OCI-LY3 (cell line): Measurements from ENCODE around the gene PRKACB.

Experiments
- H2AFZ ChIP-seq: fragments of 200-600, 300-600 bp; shearing (Covaris generic); 2 replicates; pipeline ENCODE4 v1.6.0; 2014; ENCODE audit warnings: antibody characterized with exemption, low read depth, low read length
- H3K27ac ChIP-seq: fragments of 200-600, 300-600 bp; sonication (generic); 2 replicates; pipeline ENCODE4 v1.5.1; 2014; ENCODE audit warnings: mild to moderate bottlenecking, low read length, moderate library complexity, mixed read lengths
- H3K27me3 ChIP-seq: fragments of 200-600, 300-600 bp; sonication (generic); 2 replicates; pipeline ENCODE4 v1.6.1; 2014; ENCODE audit warnings: low read depth, low read length, mixed read lengths
- H3K36me3 ChIP-seq: fragments of 200-600, 300-600 bp; sonication (generic); replicated peaks from 2 replicates; pipeline ENCODE3; 2014; ENCODE audit warnings: low read depth, low read length, mixed read lengths
- H3K4me1 ChIP-seq: fragments of 300-600, 200-600 bp; sonication (generic); 2 replicates; pipeline ENCODE4 v1.6.1; 2014; ENCODE audit warnings: low read length, mixed read lengths
- H3K4me2 ChIP-seq: fragments of 200-600, 300-600 bp; sonication (generic); 2 replicates; pipeline ENCODE4 v1.6.1; 2014; ENCODE audit warnings: low read length, mixed read lengths
- H3K4me3 ChIP-seq: fragments of 300-600, 200-600 bp; sonication (generic); 2 replicates; pipeline ENCODE4 v1.5.1; 2014; ENCODE audit warnings: antibody characterized with exemption, mild to moderate bottlenecking, low read length, moderate library complexity
- H3K79me2 ChIP-seq: fragments of 300-600, 200-600 bp; shearing (Covaris generic); 2 replicates; pipeline ENCODE4 v1.6.1; 2014; ENCODE audit warnings: mild to moderate bottlenecking, low read length, mixed read lengths
- H3K9ac ChIP-seq: fragments of 300-600, 200-600 bp; shearing (Covaris generic); 2 replicates; pipeline ENCODE4 v1.6.0; 2014; ENCODE audit warnings: mild to moderate bottlenecking, low read length, moderate library complexity
- H3K9me3 ChIP-seq: fragments of 200-600, 300-600 bp; shearing (Covaris generic); 2 replicates; pipeline ENCODE4 v1.6.1; 2014; ENCODE audit warnings: low read length, mixed read lengths; ENCODE audit not compliant: insufficient read depth
- H4K20me1 ChIP-seq: fragments of 200-600, 300-600 bp; sonication (generic); 2 replicates; pipeline ENCODE4 v1.6.1; 2016; ENCODE audit warnings: low read length, mixed read lengths; ENCODE audit not compliant: insufficient read depth
- EZH2phosphoT487 ChIP-seq: fragments of 200-600 bp; shearing (Covaris generic); IDR thresholded peaks from 2 replicates; pipeline ENCODE4 v1.6.1; 2018; ENCODE audit warnings: antibody characterized with exemption, mixed run types, low read depth
- TF ChIP-seq, protein P1 (sequence below): fragments of 200-600, 300-600 bp; sonication (generic); IDR thresholded peaks from 2 replicates; pipeline ENCODE4 v1.5.1; 2014; ENCODE audit warnings: antibody characterized with exemption, low read length, low read depth

Gene PRKACB

DNA sequence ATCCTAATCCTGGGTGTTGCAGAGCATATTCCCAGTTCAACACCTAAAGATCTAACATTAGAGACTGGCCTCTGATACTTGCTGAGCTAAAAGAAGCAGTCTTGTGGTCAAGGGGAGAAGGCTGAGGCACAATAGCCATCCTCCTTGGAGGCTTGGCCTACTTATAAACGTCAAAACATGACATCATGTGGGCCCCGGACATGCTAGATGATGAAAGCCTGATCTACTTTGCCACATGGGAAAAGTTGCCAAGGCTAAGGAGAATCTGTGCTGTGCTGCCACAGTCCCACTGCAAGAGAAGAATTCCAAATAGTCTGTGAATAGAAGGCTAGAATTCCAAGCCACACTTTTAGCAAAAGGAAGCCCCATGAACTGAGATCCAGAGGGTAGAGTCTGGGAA is 113.5 kb downstream of the PRKACB start:
- Histone ChIP-seq H3K4me2 (no peak overlapping the region), H4K20me1 (no peaks in the 10 kb centered on the region), H3K4me1 (no peaks in the 10 kb centered on the region), H3K4me3 (no peak overlapping the region), H3K36me3 (no peaks in the 10 kb centered on the region), H3K9me3 (no peaks in the 10 kb centered on the region), H3K79me2 (no peaks in the 10 kb centered on the region), H2AFZ (no peak overlapping the region), H3K9ac (no peak overlapping the region), H3K27ac (no peak overlapping the region), H3K27me3 (no peaks in the 10 kb centered on the region)
- TF ChIP-seq, protein P1, sequence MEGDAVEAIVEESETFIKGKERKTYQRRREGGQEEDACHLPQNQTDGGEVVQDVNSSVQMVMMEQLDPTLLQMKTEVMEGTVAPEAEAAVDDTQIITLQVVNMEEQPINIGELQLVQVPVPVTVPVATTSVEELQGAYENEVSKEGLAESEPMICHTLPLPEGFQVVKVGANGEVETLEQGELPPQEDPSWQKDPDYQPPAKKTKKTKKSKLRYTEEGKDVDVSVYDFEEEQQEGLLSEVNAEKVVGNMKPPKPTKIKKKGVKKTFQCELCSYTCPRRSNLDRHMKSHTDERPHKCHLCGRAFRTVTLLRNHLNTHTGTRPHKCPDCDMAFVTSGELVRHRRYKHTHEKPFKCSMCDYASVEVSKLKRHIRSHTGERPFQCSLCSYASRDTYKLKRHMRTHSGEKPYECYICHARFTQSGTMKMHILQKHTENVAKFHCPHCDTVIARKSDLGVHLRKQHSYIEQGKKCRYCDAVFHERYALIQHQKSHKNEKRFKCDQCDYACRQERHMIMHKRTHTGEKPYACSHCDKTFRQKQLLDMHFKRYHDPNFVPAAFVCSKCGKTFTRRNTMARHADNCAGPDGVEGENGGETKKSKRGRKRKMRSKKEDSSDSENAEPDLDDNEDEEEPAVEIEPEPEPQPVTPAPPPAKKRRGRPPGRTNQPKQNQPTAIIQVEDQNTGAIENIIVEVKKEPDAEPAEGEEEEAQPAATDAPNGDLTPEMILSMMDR, result no peak

DNA sequence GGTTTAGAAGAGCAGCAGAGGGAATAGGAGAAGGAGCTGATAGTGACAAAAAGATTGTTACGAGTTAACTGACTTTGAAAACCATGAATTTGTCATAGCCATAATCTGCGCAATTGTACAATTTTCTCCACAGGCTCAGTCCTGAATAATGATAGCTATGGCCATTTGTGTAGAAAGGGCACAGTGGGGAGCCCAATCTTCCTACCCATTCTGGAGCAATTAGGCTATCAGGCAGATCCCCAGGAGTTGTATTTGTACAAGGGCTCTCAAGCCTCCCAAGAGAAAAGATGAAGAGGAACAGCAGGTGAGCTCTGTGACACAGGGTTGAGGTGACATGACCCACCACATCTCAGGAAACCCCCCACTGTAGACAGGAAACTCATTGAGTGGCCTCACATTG is 115.3 kb downstream of the PRKACB start:
- TF ChIP-seq EZH2phosphoT487, result no peak
- TF ChIP-seq, protein P1, result no peak
- Histone ChIP-seq H3K4me1 (no peaks in the 10 kb centered on the region), H3K9ac (no peak overlapping the region), H3K9me3 (no peaks in the 10 kb centered on the region), H3K36me3 (no peaks in the 10 kb centered on the region), H3K27me3 (no peaks in the 10 kb centered on the region), H3K27ac (no peak overlapping the region), H4K20me1 (no peaks in the 10 kb centered on the region), H3K79me2 (no peaks in the 10 kb centered on the region), H3K4me3 (no peak overlapping the region), H2AFZ (no peak overlapping the region), H3K4me2 (no peak overlapping the region)

DNA sequence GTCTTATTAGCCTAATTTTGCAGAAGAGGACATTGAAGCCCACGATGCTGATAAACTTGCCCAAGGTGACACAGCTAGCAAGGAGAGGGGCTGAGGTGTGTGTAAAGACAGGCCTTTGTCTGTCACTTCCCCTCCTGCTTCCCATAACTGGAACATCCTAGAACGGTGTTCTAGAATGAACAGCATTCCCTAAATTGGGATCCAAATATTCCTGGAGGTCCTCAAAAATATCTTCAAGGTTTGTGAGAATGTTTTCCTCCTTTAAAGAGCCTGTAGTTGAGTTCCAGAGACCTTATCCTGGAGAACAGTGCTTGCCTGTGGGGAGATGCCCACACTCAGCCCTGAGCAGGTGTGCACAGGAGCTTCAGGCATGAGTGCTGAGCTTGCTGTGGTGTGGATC is 115.9 kb downstream of the PRKACB start:
- Histone ChIP-seq H3K9me3 (no peaks in the 10 kb centered on the region), H3K27ac (no peak overlapping the region), H3K4me3 (no peak overlapping the region), H2AFZ (no peak overlapping the region), H4K20me1 (no peaks in the 10 kb centered on the region), H3K79me2 (no peaks in the 10 kb centered on the region), H3K9ac (no peak overlapping the region), H3K4me2 (no peak overlapping the region), H3K27me3 (no peaks in the 10 kb centered on the region), H3K36me3 (no peaks in the 10 kb centered on the region), H3K4me1 (no peaks in the 10 kb centered on the region)
- TF ChIP-seq, protein P1, result no peak
- TF ChIP-seq EZH2phosphoT487, result no peak

GRCh38 chr1:84260852-84261518 is 116.9 kb downstream of the PRKACB start:
- H3K9ac ChIP-seq, result no peak overlapping the region
- H2AFZ ChIP-seq, result no peak overlapping the region
- H3K4me2 ChIP-seq, result no peak overlapping the region
- H4K20me1 ChIP-seq, result no peaks in the 10 kb centered on the region
- H3K4me1 ChIP-seq, result no peaks in the 10 kb centered on the region
- no peaks in the 10 kb centered on the region for H3K79me2 ChIP-seq
- H3K27ac ChIP-seq, result no peak overlapping the region
- no peaks in the 10 kb centered on the region for H3K9me3 ChIP-seq
- TF ChIP-seq, protein P1, result no peak
- no peak for TF ChIP-seq EZH2phosphoT487
- H3K36me3 ChIP-seq, result no peaks in the 10 kb centered on the region
- H3K4me3 ChIP-seq, result no peak overlapping the region
- H3K27me3 ChIP-seq, result no peaks in the 10 kb centered on the region
